IPS-11a (cell line): ENCODE results near the gene SELPLG.
"Not testable (repeated sequence)": the region's sequence is repeated elsewhere in the genome, so short reads cannot be mapped to it uniquely, and the experiment has no call there.

Source experiments
- H3K4me3 ChIP-seq: one replicate; pipeline ENCODE4 v1.5.1; 2013; ENCODE audit warnings: low read depth, low read length, control low read depth

The SELPLG gene

GRCh38 chr12:108638997-108639822, 5.5 kb upstream of the SELPLG start:
- H3K4me3 ChIP-seq = no peak overlapping the region

DNA sequence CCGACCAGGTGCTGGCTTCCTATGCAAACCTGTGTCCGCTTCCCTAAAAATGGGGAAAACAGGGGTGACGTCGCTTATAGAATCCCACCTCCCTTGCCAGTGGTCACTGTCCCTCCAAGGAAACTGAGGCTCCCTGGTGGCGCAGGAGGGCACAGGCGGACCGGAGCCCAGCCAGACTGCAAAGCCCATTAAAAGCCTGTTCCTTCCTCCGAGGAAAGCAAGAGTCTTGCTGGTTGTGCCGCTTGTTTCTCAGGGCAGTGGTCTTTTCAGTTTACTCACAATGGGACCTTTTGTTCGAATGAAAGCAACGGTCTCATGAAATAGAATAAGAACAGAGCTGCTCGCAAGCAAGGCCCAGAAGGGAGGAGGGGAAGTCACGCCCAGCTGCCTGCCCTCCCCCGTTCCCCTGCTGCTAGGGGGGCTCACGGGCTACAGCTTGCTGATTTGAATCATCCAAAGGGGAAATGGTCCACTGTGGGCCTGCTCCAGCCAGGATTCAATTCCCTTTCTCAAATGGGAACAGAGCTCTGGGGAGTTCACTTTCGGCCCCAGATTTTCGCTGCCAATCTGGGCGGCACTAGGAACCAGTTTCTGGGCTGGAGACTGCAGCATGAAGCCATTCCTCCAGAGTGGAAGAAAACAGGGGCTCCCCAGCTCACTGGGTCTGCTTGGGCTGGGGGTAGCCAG, 4.6 kb upstream of the SELPLG start:
- H3K4me3 ChIP-seq = no peak overlapping the region

DNA sequence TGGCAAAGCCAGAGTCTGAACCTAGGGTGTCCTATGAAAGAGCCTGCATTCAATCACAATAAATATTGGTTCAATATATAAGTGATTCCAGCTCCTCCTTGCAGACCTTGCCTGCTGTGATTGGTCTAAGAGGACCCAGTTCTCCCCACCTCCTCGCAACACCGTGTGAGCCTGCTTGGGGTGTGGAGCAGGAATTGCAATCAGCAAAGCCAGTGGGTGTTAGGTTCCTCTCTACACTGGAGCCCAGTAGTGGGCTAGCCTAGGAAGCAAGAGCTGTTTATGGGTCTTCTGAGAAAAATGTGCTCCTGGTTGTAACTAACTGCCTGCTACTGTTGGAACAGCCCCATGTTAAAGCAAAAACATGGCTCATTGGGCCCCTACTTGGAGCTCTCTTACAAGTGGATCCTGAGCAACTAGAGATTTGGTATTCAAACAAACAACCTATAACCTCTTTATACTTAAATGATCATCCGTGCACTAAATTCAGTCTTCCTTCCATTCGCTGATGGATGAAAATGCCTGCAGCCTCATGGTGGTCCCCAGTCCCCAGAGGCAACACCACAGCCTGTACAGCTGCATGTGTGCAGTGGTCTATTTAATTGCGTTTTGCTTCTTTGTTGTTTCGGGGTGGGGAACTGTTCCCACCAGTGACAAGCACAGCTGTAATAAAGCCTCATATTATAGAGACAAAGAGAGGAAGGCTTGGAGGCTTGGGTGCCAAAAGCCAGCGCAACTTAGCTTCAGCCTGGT, 3.7 kb upstream of the SELPLG start:
- no peak overlapping the region for H3K4me3 ChIP-seq

DNA sequence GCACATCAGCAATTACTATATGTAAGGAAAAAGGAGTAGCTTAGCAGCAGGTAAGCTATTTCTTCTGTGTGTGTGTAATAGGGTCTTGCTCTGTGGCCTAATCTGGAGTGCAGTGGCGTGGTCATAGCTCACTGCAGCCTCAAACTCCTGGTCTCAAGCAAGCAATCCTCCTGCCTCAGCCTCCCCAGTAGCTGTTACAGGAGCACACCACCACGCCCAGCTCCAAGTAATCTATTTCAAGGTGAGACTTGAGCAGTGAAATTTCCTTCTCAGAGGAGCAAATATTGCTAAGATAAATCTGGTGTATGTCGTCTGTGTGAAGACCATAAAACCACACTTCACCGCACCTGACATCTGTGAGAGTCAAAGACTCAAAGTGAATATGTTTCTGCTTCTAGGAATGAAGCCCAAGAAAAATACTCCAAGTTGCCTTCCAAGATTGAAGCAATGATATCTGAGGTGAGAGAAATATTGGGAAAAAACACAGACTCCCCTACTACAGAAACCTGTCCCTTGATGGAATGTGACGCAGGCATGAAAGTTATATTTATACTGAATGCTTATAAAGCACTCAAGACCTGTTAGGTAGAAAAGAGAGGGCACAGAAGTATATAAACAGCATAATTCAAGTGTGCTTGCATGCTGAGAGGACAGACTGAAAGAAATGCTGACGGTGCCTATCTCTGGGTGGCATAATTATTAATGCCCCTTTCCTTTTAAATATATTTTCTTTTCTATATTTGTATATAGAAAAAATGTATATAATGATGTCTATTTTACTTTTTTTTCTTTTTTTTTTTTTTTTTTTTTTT, 2.5 kb upstream of the SELPLG start:
- no peak overlapping the region for H3K4me3 ChIP-seq

- no peak overlapping the region for H3K4me3 ChIP-seq
Measured at GRCh38 chr12:108635201-108635996, 1.7 kb upstream of the SELPLG start.

DNA sequence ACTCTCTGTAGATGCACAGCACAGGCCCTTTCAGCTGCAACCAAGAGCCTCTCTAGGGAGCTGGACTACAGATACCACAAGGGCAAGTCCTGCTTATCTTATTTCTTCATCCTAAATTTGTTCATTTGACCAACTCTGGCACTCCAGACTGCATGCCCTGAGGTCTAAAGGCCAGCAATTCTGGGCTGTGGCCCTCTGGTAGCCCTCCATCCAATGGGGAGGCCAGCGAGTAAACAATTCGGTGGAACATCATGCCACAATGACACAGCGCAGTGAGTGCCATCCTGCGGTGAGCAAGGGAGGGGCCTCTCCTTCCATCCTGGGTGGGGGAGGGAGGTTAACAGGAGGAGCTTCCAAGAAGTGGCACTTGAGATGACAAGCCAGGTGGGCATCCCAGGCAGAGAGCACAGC, 652 bp upstream of the SELPLG start:
- no peak overlapping the region for H3K4me3 ChIP-seq

DNA sequence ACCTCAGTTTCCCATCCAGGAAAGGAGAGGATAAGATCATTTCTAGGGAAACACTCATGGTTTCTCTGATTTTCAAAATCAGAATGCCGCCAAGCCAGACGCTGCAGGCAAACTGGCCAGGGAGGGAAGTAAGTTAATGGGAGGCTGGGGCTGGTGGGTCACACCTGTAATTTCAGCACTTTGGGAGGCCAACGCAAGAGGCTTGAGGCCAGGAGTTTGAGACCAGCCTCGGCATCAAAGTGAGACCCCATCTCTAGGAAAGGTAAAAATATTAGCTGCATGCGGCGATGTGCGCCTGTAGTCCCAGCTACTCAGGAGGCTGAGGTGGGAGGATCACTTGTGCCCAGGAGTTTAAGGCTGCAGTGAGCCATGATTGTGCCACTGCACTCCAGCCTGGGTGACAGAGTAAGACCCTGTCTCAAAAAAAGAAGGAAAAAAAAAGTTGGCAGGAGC, 587 bp downstream of the SELPLG start:
- H3K4me3 ChIP-seq = no peak overlapping the region

GRCh38 chr12:108631261-108631660, 2.4 kb downstream of the SELPLG start:
- not testable (repeated sequence) for H3K4me3 ChIP-seq

DNA sequence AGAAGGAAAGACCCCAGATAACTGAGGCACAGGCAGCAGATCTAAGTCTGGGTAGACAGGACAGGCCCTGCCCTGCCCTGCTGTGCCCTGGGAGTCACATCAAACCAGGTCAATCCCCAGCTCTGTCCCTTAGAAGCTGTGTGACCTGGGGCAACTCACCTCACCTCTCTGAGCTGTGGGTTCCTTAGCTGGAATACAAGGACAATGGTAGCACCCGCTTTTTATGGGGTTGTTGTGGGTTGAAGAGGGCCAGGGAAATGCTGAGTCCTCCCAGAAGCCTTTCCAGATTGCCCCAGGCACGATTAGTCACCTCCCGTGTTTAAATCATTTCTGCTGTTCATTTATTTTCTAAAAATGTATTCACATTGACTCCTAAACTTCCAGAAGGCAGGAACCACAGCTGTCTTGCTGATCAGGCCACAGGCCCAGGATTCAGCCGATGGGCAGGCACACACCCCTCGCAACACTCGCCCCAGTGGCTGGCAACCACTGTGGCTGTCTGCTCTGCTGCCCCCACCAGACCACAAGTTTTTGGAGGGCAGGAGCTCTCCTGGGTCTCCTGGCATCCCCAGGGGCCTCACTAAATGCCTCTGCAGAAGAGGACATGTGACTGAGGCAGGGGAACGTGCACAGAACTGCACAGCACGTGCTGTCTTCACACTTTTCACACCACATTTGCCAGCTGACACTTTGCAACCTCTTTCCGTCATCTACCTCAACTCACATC, 3.0 kb downstream of the SELPLG start:
- no peak overlapping the region for H3K4me3 ChIP-seq

- H3K4me3 ChIP-seq = no peak overlapping the region
Measured at GRCh38 chr12:108629824-108630476, 3.7 kb downstream of the SELPLG start.

DNA sequence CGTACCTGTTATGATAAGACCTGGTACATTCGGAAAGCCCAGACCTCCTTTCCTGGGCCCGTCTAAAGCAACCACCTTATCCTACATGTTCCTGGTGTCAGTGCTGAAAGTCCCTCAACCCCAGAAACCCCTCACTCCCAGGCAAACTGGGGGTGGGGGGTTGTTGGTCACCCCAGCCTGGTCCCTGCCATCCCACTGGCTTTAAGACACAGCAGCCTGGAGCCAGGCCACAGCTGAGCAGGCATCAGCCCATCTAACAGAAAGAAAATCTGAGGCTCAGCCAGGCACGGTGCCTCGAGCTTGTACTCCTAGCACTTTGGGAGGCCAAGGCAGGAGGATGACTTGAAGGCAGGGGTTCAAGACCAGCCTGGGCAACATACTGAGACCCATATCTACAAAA, 4.5 kb downstream of the SELPLG start:
- no peak overlapping the region for H3K4me3 ChIP-seq

GRCh38 chr12:108627134-108627920, 6.4 kb downstream of the SELPLG start:
- no peak overlapping the region for H3K4me3 ChIP-seq

DNA sequence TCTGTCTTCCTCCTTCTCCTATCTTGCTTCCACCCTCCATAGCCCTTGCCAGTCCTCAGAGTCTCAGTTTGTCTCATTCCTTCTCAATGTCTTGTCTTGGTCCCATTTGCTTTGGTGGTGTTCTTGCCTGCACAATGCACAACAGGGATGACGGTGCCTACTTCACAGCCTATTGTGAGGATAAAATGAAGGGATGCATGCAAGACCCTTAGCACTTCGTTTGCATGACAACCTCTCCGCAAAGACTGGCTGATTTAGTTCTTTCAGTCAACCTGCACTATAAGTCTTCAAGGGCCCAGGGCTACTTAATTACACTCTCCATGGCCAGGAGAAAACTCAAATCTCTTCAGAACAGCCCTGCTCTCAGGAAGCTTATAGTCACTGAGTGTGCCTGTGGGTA, 8.5 kb downstream of the SELPLG start:
- H3K4me3 ChIP-seq = no peak overlapping the region

DNA sequence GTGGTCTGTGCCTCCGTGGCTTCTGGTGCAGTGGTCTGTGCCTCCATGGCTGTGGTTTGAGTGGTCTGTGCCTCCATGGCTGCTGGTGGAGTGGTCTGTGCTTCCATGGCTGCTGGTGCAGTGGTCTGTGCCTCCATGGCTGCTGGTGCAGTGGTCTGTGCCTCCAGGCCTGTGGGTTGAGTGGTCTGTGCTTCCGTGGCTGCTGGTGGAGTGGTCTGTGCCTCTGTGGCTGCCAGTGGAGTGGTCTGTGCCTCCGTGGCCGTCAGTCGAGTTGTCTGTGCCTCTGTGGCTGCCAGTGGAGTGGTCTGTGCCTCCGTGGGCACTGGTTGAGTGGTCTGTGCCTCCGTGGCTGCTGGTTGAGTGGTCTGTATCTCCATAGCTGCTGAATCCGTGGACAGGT, 10.1 kb downstream of the SELPLG start:
- no peak overlapping the region for H3K4me3 ChIP-seq

- H3K4me3 ChIP-seq = no peak overlapping the region
Measured at GRCh38 chr12:108622921-108623514, 10.7 kb downstream of the SELPLG start.

DNA sequence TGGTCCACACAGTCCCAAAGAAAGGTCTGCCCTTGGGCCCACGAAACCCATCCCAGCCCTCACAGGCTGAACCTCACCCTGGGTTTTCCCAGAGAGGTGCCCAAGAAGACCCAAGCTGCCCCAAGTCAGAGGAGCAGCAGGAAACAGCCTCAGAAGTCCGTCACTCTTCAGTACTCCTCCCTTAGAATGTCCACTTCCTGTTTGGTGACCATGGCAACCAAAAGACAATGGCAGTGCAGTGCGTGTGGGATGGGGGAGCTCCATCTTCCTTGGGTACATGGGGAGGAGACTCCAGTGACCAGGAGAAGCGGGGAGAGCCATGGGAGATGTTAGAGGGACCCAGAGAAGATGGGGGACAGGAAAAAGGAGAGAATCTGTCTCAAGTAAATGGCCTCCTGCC, 11.3 kb downstream of the SELPLG start:
- H3K4me3 ChIP-seq = no peak overlapping the region

DNA sequence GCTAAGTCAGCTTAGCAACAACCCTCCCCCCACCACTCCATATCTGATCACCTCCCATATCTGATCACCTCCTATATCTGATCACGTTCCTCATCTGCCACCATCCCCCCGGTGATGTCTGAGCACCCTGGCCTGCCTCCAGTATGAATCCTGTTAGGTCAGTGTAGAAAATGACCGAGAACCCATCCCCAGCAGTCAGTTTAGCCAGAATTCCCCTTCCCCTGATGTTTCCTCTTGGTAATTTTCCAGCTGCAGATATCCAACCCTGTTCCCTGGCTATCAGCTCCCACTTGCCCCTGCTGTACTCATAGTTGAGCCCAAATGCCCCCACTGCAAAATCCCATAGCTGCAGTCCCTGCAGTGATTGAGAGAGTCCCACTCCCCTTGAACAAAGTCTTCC, 12.5 kb downstream of the SELPLG start:
- no peak overlapping the region for H3K4me3 ChIP-seq
